GM18520 (cell line): ENCODE results near the gene JMJD1C.

ENCODE experiments used
- ATAC-seq: cut with Tn5 transposase; IDR thresholded peaks from one replicate; pipeline ENCODE4 v1.9.1; 2021; ENCODE audit not compliant: unreplicated experiment

JMJD1C gene

DNA sequence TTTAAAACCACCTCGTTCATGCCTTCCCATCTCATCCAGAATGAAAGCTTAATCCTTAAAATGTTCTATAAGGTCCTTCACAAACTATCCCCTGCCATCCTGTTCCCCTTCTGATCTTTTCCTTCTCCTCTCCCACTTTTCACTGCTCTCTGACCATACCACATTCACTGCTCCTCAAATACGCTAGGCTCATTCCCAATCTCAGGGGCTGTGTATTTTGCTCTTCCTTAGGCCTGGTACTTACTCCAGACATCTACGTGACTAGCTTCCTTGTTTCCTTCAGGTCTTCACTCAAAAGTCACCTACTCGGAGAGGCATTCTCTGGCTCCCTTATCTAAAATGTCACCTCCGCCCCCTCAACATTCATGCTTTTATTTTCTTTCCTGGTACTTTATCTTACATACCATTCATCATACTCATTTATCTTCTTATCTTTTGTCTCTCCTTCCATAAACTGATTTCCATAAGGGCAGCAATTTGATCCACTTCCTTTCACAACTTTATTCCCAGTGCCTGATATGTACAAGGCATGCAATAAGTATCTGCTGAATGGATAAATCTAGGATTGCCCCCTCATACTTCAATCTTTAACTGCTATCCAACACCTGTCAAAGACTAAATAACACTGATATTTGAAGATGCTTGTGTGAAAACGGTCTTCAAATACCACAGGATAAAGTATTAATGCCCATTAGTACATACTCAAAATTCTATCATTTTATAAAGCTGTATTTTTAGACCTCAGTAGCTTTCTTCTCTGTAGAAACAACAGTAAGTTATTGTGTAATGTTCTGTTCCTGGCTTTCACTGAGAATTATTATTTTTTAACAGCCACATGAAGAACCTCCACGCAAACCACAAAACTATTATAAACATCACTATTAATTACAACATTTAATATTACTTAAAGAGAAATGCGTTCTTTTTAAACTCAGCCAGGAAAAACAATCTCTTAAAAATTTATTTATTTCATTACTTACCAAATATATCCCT lies 27.0 kb downstream of the JMJD1C start:
- no peak for ATAC-seq

- ATAC-seq, result no peak
Measured at GRCh38 chr10:63437116-63437949, 28.4 kb downstream of the JMJD1C start.

- ATAC-seq, result no peak
Measured at GRCh38 chr10:63436225-63436624, 29.6 kb downstream of the JMJD1C start.

GRCh38 chr10:63434866-63435854 lies 30.6 kb downstream of the JMJD1C start:
- ATAC-seq, result no peak

GRCh38 chr10:63431962-63432797 lies 33.6 kb downstream of the JMJD1C start:
- peak; percentile 56 for ATAC-seq

- no peak for ATAC-seq
Measured at GRCh38 chr10:63430999-63431356, 34.8 kb downstream of the JMJD1C start.

DNA sequence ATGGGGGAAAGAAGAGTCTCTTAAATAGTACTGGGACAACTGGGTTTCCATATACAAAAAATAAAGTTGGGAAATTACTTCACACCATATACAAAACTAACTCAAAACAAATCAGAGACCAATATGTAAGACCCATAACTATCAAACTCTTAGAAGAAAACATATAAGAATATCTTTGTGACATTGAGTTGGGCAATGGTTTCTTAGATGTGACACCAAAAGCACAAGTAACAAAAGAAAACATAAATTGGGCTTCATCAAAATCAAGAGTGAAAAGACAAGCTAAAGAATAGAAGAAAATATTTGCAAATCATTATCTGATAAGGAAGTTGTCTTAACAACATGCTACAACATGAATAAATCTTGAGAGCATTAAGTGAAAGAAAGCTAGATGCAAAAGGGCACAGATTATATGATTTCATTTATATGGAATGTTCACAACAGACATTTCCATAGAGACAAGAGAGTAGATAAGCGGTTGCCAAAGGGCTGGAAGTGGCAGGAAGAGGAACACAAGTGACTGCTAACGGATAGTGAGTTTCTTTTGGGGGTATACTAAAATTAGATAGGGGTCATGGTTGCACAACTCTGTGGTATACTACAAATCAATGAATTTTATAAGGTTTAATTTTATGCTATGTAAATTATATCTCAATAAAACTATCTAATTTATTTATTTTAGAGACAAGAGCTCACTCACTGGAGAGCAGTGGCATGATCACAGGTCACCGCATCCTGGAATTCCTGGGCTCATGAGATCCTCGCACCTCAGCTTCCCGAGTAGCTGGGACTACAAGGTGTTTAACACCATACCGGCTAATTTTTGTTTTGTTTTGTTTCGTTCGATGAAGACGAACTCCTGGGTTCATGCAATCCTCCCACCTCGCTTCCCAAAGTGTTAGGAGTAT lies 35.4 kb downstream of the JMJD1C start:
- ATAC-seq, result no peak

- no peak for ATAC-seq
Measured at GRCh38 chr10:63429281-63429680, 36.5 kb downstream of the JMJD1C start.

- no peak for ATAC-seq
Measured at GRCh38 chr10:63427013-63427412, 38.8 kb downstream of the JMJD1C start.

DNA sequence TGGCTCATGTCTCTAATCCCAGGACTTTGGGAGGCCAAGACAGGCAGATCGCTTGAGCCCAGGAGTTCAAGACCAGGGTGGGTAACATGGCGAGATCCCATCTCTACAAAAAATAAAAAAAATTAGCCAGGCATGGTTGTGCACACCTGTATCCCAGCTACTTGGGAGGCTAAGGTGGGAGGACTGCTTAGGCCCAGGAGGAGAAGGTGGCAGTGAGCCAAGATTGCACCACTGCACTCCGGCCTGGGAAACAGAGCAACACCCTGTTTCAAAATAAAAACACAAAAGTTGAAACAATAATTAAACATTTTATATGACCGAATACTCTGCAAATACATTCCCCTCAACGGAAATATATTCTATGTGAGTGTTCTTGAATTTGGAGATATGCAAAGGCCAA lies 40.3 kb downstream of the JMJD1C start:
- ATAC-seq, result no peak

DNA sequence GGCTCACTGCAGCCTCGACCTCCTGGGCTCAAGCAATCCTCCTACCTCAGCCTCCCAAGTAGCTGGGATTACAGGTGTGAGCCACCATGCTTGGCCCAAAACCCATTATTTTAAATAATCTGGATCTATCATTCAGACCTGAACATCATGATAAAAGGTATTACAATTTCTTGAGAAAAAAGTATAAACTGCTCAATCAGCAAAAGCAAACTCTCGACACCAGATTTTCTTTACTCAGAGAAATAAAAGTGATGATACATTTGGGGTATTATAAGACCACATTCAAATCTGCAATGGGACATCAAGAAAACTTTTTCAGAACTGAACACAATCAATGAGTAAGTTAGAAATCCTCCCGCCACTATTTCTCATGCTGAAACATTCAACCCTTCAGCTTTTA lies 41.2 kb downstream of the JMJD1C start:
- ATAC-seq, result no peak

- ATAC-seq, result no peak
Measured at GRCh38 chr10:63423494-63423893, 42.3 kb downstream of the JMJD1C start.

DNA sequence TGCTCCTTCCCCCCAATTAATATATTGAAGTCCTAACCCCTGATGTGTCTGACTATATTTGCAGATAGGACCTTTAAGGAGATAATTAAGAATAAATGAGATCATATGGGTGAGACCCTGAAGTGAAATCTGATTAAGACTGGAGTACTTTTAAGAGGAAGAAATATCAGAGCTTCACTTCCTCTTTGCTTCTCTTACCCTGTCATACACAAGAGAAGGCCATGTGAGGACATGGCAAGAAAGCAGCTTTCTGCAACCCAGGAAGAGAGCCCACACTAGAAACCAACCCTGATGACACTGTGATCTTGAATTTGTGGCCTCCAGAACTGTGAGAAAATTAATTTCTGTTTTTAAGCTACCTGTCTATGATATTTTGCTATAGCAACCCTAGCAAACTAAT lies 44.2 kb downstream of the JMJD1C start:
- ATAC-seq, result peak; percentile 94

DNA sequence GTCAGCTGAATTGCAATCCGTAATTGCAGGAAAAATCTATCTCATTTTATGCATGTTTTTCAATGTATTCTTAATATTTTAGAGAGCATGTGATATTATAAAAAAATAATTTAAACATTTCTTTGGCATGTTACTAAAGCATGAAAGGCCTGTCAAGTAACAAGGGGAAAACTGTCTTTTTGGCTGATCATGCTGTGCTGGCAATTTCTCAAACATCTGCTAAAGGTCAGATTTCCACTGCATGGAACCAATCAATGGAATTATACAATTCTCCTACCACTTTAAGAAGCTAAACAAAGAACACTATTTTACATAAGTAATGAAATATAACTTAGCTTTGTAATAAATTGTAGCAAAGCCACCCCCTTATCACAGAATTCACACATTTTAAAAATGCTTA lies 49.4 kb downstream of the JMJD1C start:
- ATAC-seq, result no peak

GRCh38 chr10:63415640-63416244 lies 50.0 kb downstream of the JMJD1C start:
- ATAC-seq, result no peak

- ATAC-seq, result no peak
Measured at GRCh38 chr10:63414481-63415260, 51.1 kb downstream of the JMJD1C start.

DNA sequence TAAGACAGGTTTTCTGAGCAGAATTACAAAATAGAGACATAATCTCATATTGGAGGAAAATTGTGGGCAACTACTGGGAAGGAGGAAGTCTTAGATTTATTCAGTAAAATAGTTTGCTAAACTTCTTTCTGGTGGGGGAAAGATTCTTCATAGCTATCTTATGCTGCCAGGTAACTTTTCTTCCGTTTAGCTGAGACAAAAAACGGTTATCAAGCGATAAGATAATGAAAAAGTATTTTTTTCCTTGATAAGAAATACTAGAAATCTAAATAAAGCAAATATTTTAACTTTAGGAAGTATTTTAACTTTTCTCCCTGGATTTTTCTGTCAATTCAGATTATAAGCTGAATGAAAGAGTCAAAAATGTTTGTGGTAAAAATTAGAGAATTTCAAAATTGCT lies 52.3 kb downstream of the JMJD1C start:
- ATAC-seq, result no peak

GRCh38 chr10:63412304-63412703 lies 53.5 kb downstream of the JMJD1C start:
- ATAC-seq, result no peak
